ENCODE results near the gene TENM4. TPM values are rescaled to one million over a fixed set of nuclear protein-coding genes. Genes with fewer than 3 reads are reported as not detected.

TENM4 gene
- total RNA-seq, 1 donor from 2014 or later = not detected

DNA sequence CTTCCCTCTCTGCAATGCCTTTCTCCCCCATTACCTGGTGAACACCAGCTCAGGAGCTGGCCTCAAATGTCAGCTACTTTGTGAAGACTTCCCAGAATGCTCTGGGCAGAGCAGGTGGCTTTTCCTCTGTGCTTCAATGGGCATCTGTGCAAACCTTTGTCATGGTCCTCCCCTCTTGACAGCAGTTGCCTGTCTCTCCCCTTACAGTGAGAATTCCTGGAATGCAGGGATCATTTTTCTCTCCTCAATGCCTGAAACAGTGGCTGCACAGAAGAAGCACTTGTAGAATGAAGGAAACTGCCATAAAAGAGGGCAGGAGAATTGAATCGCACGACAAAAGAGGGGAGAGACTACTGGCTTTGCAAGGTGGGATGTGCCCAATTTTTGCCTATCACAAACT lies 773.4 kb downstream of the TENM4 start:
- H3K27ac Mint-ChIP-seq = no peak overlapping the region

DNA sequence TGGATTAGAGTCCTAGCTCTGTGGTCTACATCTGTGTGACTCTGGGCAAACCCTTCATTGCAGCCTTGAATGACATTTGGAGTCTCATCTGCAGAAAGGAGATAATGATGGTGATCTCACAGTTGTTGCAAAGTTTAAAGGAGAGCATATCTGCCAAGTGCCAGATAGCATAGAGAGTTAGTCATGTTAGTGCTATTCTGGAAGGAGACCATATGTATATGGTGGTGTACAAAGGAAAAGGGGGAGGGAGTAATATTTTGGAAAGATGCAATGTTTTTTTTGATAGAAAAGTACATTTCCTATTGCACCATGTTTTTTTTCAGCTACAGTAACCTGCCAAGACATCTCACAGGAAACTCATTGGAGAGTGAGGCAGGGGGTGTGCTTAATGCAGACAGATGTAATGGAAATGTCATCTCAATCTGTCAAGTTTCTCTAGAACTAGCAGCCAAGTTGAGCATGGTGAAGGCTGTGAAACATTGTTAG lies 774.1 kb downstream of the TENM4 start:
- no peak for DNase-seq (ENCODE audit: low spot score)
- intact Hi-C loops (cut with micrococcal nuclease) = no loop called here
- Mint-ChIP-seq H3K36me3 (ENCODE audit: low read depth) (no peaks in the 10 kb centered on the region), H3K4me1 (ENCODE audit: low read depth) (no peaks in the 10 kb centered on the region), H3K27me3 (ENCODE audit: low read depth) (peaks cover 6% of the 10 kb centered on the region), H3K4me3 (ENCODE audit: low read depth) (no peak overlapping the region), H3K27ac (no peak overlapping the region), H3K9me3 (no peaks in the 10 kb centered on the region)

More for the DNA sequence above, 773.4 kb downstream of the TENM4 start:
- intact Hi-C loops (cut with micrococcal nuclease) = no loop called here
- no peaks in the 10 kb centered on the region for H3K4me1 Mint-ChIP-seq (ENCODE audit: low read depth)
- DNase-seq (ENCODE audit: low spot score) = no peak
- H3K4me3 Mint-ChIP-seq (ENCODE audit: low read depth) = no peak overlapping the region
- H3K9me3 Mint-ChIP-seq = no peaks in the 10 kb centered on the region
- peaks cover 6% of the 10 kb centered on the region for H3K27me3 Mint-ChIP-seq (ENCODE audit: low read depth)
- no peaks in the 10 kb centered on the region for H3K36me3 Mint-ChIP-seq (ENCODE audit: low read depth)

DNA sequence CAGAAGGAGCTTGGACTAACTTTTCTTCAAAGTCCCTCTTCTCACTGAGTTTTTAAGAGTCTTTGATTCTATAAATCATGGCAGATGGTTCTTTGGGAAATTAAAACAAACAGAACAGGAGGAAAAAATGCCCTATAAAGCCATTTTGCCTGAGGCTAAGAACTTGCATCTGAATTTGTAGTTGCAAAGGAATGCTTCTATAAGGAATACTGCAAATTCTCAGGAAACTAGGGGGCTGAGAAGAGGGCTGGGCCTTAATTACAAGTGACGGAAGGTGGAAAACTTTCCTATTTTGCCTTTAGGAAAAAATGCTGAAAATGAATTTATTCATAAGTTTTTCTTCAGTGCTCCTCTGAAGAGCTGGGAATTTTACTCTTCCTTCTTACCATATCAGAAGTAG lies 776.2 kb downstream of the TENM4 start:
- DNase-seq (ENCODE audit: low spot score) = no peak
- intact Hi-C loops (cut with micrococcal nuclease) = no loop called here
- Mint-ChIP-seq H3K27me3 (ENCODE audit: low read depth) (peaks cover 6% of the 10 kb centered on the region), H3K4me3 (ENCODE audit: low read depth) (no peak overlapping the region), H3K36me3 (ENCODE audit: low read depth) (no peaks in the 10 kb centered on the region), H3K27ac (no peak overlapping the region), H3K4me1 (ENCODE audit: low read depth) (no peaks in the 10 kb centered on the region), H3K9me3 (no peaks in the 10 kb centered on the region)

DNA sequence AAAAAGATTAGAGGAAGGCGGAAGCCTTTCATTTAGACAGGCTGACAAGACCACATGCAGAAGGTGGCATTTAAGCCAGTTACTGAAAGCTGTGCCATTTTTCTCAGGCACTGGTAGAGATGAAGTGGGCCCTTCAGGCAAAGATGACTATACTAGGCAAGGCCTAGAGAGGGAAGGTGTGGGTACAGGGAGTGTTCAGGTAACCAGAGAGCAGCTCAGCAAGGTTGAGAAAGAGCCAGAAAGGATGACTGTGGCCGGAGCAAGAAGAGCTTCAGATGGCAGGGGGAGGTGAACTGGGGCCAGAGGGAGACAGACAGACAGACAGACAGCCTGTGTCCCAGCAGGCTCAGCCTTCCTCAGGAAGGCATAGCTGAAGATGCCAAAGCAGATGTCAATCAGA lies 778.0 kb downstream of the TENM4 start:
- no peak for DNase-seq (ENCODE audit: low spot score)
- Mint-ChIP-seq H3K27ac (no peak overlapping the region), H3K9me3 (no peaks in the 10 kb centered on the region), H3K4me3 (ENCODE audit: low read depth) (no peak overlapping the region), H3K27me3 (ENCODE audit: low read depth) (peaks cover 6% of the 10 kb centered on the region), H3K36me3 (ENCODE audit: low read depth) (no peaks in the 10 kb centered on the region), H3K4me1 (ENCODE audit: low read depth) (no peaks in the 10 kb centered on the region)
- intact Hi-C loops (cut with micrococcal nuclease) = no loop called here

DNA sequence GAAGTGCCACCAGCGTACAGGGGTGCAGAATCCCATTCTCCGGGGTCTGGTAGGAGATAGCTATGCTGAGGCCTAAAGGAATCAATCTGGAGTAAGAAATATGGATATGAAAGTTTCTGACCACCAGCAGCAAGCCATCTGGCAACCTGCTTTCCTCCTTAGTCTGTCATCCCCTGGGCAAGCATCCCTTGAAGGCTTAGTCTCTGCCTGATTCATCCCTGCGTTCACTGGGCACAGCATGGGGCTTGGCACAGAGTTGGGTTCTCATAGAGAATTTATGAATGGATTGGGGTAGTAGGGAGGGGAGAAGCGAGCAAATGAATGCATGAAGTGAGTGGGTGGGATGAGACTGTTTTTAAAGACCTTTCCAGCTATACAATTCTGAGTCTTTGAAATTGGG lies 780.4 kb downstream of the TENM4 start:
- Mint-ChIP-seq H3K9me3 (no peaks in the 10 kb centered on the region), H3K4me3 (ENCODE audit: low read depth) (no peak overlapping the region), H3K36me3 (ENCODE audit: low read depth) (no peaks in the 10 kb centered on the region), H3K27ac (no peak overlapping the region), H3K4me1 (ENCODE audit: low read depth) (no peaks in the 10 kb centered on the region), H3K27me3 (ENCODE audit: low read depth) (peaks cover 3% of the 10 kb centered on the region)
- no peak for DNase-seq (ENCODE audit: low spot score)
- intact Hi-C loops (cut with micrococcal nuclease) = no loop called here

DNA sequence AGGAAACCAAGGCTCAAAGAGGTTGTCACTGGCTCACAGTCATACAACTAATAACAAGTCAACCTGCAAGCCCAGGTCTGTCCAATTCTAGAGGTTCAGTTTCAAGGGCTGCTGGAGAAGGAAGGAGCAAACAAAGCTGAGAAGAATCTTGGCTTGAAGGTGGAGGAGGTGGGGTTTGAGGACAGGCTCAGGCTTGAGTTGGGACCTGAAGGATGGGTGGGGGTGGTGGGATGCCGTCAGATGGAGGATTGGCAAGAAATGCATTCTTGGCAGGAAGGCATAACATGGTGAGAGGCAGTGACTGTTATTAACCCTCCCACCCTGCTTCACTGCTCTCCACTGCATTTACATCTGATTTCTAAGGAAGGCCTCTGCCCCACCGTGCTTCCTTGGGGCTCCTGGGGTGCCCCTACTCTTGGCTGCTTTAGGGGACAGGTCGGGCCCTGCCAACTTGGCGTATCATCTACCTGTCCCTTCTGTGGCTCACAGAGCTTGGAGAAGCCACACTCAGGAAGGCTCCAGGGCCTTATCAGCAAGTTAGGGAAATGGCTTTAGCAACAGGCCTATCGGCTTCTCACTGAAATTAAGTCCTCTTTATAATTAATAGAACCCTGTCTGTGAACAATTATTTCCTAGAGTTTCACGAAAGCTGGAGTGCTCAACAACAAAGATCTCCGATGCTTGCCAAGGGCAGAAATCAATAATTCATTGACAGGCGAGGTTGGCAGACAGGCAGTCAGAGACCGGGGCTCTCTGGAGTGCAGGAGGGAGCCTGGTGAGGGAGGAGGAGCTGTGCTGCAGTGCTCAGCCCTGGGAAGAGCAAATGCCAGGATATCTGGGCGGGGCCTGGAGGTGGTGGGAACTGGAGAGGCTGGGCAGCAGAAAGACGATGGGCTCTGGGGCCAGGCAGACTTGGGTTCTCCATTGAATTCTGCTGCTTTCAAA lies 781.2 kb downstream of the TENM4 start:
- Mint-ChIP-seq H3K9me3 (no peaks in the 10 kb centered on the region), H3K4me3 (ENCODE audit: low read depth) (no peak overlapping the region), H3K27me3 (ENCODE audit: low read depth) (peaks cover 3% of the 10 kb centered on the region), H3K36me3 (ENCODE audit: low read depth) (no peaks in the 10 kb centered on the region), H3K27ac (no peak overlapping the region), H3K4me1 (ENCODE audit: low read depth) (no peaks in the 10 kb centered on the region)
- intact Hi-C loops (cut with micrococcal nuclease) = no loop called here
- DNase-seq (ENCODE audit: low spot score) = no peak

DNA sequence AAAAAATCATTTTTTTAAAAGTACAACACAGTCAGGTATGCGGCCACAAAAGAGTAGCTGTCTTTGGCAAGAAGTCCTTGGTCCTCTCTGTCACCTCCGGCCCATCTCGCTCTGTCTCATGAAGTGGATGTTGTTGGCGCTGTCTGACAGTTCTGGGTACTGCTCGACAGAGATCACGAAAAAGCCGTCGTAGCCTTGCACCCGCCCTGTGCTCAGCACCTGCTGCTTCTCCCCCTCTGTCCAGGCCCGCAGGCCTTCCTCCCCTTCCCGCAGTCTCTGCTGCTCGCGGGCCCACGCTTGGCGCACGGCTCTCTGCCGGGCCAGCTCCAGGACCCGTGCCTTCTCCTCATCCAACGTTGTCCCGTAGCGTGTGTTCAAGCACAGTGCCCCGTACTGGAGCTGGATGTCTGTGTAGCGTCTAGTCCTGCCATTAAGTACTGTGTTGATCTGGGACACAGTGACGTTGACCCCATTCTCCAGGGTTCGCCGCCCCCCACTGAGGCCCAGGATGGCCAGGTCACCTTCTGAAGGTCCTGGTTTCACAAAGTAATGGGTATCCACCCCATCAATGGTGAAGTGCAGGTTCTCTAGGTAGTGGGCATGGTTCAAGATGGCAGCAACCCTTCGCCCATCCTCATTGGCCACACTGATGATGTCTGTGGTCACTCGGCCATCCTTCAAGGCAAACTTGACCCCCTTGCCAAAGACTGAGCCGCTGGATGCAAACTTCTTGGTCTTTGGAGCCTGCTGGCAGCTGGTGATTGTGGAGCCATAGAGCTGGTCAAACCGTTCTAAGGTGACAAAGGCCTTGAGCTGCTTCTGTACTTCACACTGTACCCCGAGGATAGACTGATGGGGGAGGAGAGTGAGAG lies 782.6 kb downstream of the TENM4 start:
- Mint-ChIP-seq H3K27ac (no peak overlapping the region), H3K4me1 (ENCODE audit: low read depth) (peaks cover 10% of the 10 kb centered on the region), H3K4me3 (ENCODE audit: low read depth) (no peak overlapping the region), H3K9me3 (no peaks in the 10 kb centered on the region), H3K36me3 (ENCODE audit: low read depth) (no peaks in the 10 kb centered on the region), H3K27me3 (ENCODE audit: low read depth) (peaks cover 3% of the 10 kb centered on the region)
- intact Hi-C loops (cut with micrococcal nuclease) = no loop called here
- DNase-seq (ENCODE audit: low spot score) = no peak

DNA sequence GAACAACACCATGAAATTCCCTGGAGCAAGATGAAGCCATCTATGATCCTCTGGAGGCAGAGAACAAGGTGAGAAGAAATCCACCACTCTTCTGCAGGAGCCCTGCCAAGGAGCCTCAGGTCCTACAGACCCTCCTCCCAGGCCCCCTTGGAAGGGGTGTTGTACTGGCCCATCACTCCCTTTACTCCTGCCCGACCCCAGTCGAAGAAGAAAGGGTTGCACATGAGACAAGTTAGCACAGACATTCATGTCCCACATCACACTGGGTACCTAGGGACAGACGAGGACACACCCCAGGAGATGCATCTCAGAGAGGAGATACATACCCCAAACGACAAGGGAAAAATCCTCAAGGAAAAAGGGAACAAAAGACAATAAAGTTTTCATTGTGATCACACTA lies 783.4 kb downstream of the TENM4 start:
- Mint-ChIP-seq H3K27ac (no peak overlapping the region), H3K4me1 (ENCODE audit: low read depth) (peaks cover 14% of the 10 kb centered on the region), H3K9me3 (no peaks in the 10 kb centered on the region), H3K4me3 (ENCODE audit: low read depth) (no peak overlapping the region), H3K27me3 (ENCODE audit: low read depth) (no peaks in the 10 kb centered on the region), H3K36me3 (ENCODE audit: low read depth) (no peaks in the 10 kb centered on the region)
- DNase-seq (ENCODE audit: low spot score) = no peak
- intact Hi-C loops (cut with micrococcal nuclease) = no loop called here

DNA sequence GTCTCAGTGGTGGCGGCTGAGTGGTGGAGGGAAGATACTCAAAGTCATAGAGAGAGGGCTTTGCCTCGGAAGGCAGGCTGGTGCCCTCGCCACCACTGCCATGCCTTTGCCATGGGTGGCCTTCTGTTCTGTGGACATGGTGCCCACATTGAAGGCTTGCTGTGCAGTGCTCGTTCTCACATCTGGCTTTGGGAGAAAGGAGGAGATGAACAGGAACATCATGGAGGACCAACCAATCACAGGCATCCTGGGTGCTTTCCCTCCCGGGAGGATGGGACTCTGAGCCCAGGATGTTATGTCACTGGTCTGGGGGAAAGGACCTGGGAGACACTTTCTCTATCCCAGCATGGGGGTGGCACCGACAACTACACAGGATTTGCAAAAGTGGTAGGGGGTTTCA lies 783.8 kb downstream of the TENM4 start:
- H3K4me1 Mint-ChIP-seq (ENCODE audit: low read depth) = peaks cover 19% of the 10 kb centered on the region
- DNase-seq (ENCODE audit: low spot score) = no peak
- H3K9me3 Mint-ChIP-seq = no peaks in the 10 kb centered on the region
- no peak overlapping the region for H3K27ac Mint-ChIP-seq
- no peaks in the 10 kb centered on the region for H3K36me3 Mint-ChIP-seq (ENCODE audit: low read depth)
- H3K27me3 Mint-ChIP-seq (ENCODE audit: low read depth) = no peaks in the 10 kb centered on the region
- intact Hi-C loops (cut with micrococcal nuclease) = no loop called here
- H3K4me3 Mint-ChIP-seq (ENCODE audit: low read depth) = no peak overlapping the region

DNA sequence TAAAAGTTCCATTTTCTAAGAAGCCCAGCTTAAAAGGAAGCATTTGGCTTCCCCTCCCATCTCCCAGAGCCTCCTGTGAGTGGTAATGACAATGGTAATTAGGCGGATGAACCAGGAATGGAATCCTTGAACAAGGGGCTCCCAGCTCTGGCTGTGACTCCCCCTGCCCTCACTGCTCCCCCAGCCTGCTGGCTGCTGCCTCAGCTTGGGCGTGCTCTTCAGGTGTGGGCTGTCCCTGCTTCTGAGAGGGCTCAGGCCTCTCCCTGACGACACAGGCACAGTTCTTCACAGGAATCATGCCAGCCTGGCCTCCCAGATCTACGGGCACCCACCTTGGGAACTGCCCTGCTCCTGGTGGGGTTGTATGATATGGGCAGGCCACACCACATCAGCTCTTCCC lies 784.5 kb downstream of the TENM4 start:
- Mint-ChIP-seq H3K27me3 (ENCODE audit: low read depth) (no peaks in the 10 kb centered on the region), H3K4me3 (ENCODE audit: low read depth) (no peak overlapping the region), H3K36me3 (ENCODE audit: low read depth) (no peaks in the 10 kb centered on the region), H3K9me3 (no peaks in the 10 kb centered on the region), H3K27ac (no peak overlapping the region), H3K4me1 (ENCODE audit: low read depth) (peaks cover 25% of the 10 kb centered on the region)
- intact Hi-C loops (cut with micrococcal nuclease) = no loop called here
- no peak for DNase-seq (ENCODE audit: low spot score)

DNA sequence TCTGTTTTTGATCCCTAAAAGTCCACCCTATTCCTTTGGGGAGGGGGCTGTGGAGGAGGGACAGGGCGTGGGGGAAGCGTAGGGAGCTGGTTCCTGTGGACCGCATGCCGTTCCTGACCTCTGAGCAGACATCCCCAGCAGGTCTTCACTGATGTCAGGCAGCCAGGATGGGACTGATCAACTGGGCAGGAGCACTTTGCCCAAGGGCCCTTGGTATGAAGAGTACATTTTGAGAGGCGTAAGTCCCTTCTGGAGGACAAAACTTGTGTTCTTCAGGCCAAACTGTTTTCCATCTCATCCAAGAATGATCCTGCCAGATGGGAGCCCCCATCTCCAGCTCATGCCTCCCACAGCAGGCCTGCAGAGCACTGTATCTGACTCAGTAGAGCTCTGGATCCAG lies 785.3 kb downstream of the TENM4 start:
- intact Hi-C loops (cut with micrococcal nuclease) = no loop called here
- Mint-ChIP-seq H3K4me1 (ENCODE audit: low read depth) (peaks cover 30% of the 10 kb centered on the region), H3K4me3 (ENCODE audit: low read depth) (no peak overlapping the region), H3K36me3 (ENCODE audit: low read depth) (no peaks in the 10 kb centered on the region), H3K9me3 (no peaks in the 10 kb centered on the region), H3K27ac (no peak overlapping the region), H3K27me3 (ENCODE audit: low read depth) (no peaks in the 10 kb centered on the region)
- no peak for DNase-seq (ENCODE audit: low spot score)

DNA sequence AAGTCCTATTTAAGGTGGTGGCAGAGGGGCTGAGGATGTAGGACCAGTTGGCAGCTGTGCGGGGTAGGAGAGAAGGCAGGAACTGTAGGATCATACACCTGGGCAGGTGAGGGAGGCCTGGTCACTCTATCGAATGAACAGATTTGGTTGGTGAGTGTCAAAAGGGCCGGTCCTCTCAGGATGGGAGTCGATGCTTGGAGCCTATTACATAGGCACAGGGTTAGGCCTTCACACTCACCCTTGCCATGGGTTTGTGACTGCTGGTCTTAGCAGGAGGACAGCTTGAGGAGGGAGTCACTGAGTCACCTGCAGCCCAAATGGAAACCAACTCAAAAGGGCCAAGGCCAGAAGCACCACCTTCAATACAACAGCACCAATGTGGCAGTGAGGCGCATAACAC lies 786.0 kb downstream of the TENM4 start:
- Mint-ChIP-seq H3K4me3 (ENCODE audit: low read depth) (no peak overlapping the region), H3K27ac (no peak overlapping the region), H3K36me3 (ENCODE audit: low read depth) (no peaks in the 10 kb centered on the region), H3K27me3 (ENCODE audit: low read depth) (no peaks in the 10 kb centered on the region), H3K9me3 (no peaks in the 10 kb centered on the region), H3K4me1 (ENCODE audit: low read depth) (peaks cover 34% of the 10 kb centered on the region)
- intact Hi-C loops (cut with micrococcal nuclease) = no loop called here
- no peak for DNase-seq (ENCODE audit: low spot score)

DNA sequence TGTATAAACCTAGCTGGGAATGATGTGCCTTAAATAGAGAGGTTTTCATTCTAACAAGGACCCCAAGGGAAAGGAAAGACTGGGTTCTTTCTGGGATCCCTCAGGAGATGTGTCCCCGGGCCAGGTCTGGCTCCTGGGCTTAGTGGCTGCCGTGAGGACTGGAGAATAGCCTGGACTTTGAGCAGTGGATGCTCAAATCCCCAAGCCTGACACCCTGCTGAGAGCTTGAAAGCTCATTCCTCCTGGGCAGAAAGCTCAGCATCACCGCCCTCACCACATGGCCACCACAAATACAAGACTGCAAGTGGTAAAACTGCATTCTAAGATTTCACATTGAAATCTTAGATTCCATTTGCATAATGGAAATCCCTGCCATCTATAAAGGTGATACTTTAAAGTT lies 786.8 kb downstream of the TENM4 start:
- no peaks in the 10 kb centered on the region for H3K9me3 Mint-ChIP-seq
- H3K36me3 Mint-ChIP-seq (ENCODE audit: low read depth) = no peaks in the 10 kb centered on the region
- no peak overlapping the region for H3K4me3 Mint-ChIP-seq (ENCODE audit: low read depth)
- H3K4me1 Mint-ChIP-seq (ENCODE audit: low read depth) = peaks cover 35% of the 10 kb centered on the region
- intact Hi-C loops (cut with micrococcal nuclease) = no loop called here
- H3K27me3 Mint-ChIP-seq (ENCODE audit: low read depth) = no peaks in the 10 kb centered on the region
- peak overlapping the region; percentile 59 for H3K27ac Mint-ChIP-seq
- no peak for DNase-seq (ENCODE audit: low spot score)

Measured in activated T-helper 2 cell treated with anti-CD3 and anti-CD28 coated beads, Interferon-gamma antibody, Interleukin-2, Interleukin-4, amounts not matched to agents 10 μg/mL and 5 μg/mL and 100 μg/mL, durations not matched to agents 14 hours and 24 hours and 36 hours (primary cell).